Measurements from ENCODE around the gene ACAD11.

DNA sequence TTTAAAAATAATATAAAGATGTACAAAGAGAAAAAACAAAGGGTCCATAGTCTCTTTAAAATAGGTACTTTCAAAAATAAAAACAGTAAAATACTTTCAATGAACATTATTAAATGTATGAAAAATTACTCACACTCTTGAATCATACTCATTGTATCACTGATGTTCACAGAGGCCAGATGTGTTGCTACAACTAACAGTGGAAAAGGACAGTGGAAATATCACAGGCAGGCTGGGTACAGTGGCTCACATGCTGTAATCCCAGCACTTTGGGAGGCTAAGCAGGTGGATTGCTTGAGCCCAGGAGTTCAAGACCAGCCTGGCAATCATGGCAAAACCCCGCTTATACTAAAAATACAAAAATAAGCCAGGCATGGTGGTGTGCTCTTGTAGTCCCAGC lies 35.8 kb upstream of the ACAD11 start:
- TF ChIP-seq, protein P1, sequence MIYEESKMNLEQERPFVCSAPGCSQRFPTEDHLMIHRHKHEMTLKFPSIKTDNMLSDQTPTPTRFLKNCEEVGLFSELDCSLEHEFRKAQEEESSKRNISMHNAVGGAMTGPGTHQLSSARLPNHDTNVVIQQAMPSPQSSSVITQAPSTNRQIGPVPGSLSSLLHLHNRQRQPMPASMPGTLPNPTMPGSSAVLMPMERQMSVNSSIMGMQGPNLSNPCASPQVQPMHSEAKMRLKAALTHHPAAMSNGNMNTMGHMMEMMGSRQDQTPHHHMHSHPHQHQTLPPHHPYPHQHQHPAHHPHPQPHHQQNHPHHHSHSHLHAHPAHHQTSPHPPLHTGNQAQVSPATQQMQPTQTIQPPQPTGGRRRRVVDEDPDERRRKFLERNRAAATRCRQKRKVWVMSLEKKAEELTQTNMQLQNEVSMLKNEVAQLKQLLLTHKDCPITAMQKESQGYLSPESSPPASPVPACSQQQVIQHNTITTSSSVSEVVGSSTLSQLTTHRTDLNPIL (CRISPR knock-in tag; IDR thresholded peaks at IDR 0.05; ENCODE audit: low read depth), result no peak
- TF ChIP-seq ZFP3 (CRISPR knock-in tag; IDR thresholded peaks at IDR 0.05) (no peak), ARNTL (CRISPR knock-in tag; IDR thresholded peaks at IDR 0.05; ENCODE audit: borderline replicate concordance, low read depth) (no peak), ESRRG (CRISPR knock-in tag; IDR thresholded peaks at IDR 0.05) (no peak), ISL1 (CRISPR knock-in tag; IDR thresholded peaks at IDR 0.05) (no peak), CSDC2 (CRISPR knock-in tag; IDR thresholded peaks at IDR 0.05) (no peak), RARB (CRISPR knock-in tag; IDR thresholded peaks at IDR 0.05) (no peak), BACH2 (CRISPR knock-in tag; IDR thresholded peaks at IDR 0.05; ENCODE audit: borderline replicate concordance) (no peak), PPARA (CRISPR knock-in tag; IDR thresholded peaks at IDR 0.05; ENCODE audit: borderline replicate concordance) (no peak), OSR1 (CRISPR knock-in tag; IDR thresholded peaks at IDR 0.05) (no peak), GLIS3 (CRISPR knock-in tag; IDR thresholded peaks at IDR 0.05) (no peak)
- TF ChIP-seq, protein P2, sequence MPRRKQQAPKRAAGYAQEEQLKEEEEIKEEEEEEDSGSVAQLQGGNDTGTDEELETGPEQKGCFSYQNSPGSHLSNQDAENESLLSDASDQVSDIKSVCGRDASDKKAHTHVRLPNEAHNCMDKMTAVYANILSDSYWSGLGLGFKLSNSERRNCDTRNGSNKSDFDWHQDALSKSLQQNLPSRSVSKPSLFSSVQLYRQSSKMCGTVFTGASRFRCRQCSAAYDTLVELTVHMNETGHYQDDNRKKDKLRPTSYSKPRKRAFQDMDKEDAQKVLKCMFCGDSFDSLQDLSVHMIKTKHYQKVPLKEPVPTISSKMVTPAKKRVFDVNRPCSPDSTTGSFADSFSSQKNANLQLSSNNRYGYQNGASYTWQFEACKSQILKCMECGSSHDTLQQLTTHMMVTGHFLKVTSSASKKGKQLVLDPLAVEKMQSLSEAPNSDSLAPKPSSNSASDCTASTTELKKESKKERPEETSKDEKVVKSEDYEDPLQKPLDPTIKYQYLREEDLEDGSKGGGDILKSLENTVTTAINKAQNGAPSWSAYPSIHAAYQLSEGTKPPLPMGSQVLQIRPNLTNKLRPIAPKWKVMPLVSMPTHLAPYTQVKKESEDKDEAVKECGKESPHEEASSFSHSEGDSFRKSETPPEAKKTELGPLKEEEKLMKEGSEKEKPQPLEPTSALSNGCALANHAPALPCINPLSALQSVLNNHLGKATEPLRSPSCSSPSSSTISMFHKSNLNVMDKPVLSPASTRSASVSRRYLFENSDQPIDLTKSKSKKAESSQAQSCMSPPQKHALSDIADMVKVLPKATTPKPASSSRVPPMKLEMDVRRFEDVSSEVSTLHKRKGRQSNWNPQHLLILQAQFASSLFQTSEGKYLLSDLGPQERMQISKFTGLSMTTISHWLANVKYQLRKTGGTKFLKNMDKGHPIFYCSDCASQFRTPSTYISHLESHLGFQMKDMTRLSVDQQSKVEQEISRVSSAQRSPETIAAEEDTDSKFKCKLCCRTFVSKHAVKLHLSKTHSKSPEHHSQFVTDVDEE (CRISPR knock-in tag; IDR thresholded peaks at IDR 0.05), result no peak
- TF ChIP-seq, protein P3, sequence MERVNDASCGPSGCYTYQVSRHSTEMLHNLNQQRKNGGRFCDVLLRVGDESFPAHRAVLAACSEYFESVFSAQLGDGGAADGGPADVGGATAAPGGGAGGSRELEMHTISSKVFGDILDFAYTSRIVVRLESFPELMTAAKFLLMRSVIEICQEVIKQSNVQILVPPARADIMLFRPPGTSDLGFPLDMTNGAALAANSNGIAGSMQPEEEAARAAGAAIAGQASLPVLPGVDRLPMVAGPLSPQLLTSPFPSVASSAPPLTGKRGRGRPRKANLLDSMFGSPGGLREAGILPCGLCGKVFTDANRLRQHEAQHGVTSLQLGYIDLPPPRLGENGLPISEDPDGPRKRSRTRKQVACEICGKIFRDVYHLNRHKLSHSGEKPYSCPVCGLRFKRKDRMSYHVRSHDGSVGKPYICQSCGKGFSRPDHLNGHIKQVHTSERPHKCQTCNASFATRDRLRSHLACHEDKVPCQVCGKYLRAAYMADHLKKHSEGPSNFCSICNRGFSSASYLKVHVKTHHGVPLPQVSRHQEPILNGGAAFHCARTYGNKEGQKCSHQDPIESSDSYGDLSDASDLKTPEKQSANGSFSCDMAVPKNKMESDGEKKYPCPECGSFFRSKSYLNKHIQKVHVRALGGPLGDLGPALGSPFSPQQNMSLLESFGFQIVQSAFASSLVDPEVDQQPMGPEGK (CRISPR knock-in tag; IDR thresholded peaks at IDR 0.05; ENCODE audit: borderline replicate concordance), result no peak

All from SK-N-SH treated with all-trans-retinoic acid at 6 μM for 48 hours (cell line).